Muscle of leg (tissue), 11 donors: ENCODE measurements around the gene TCEANC2. TPM values are rescaled to one million over a fixed set of nuclear protein-coding genes. Genes with fewer than 3 reads are reported as not detected.
"Not testable (repeated sequence)": the region's sequence is repeated elsewhere in the genome, so short reads cannot be mapped to it uniquely, and the experiment has no call there.

Source experiments
- DNase-seq: peaks from one replicate; pipeline ENCODE4 v3.0.0; 2013
- H3K27ac ChIP-seq: one replicate; pipeline ENCODE4 v1.5.1; 2013; ENCODE audit warnings: mild to moderate bottlenecking, low read length, control low read depth
- H3K27me3 ChIP-seq: one replicate; pipeline ENCODE4 v1.6.1; 2013; ENCODE audit warnings: low read length; ENCODE audit not compliant: control insufficient read depth, insufficient read depth
- H3K36me3 ChIP-seq: one replicate; pipeline ENCODE4 v1.6.1; 2013; ENCODE audit warnings: low read length; ENCODE audit not compliant: control insufficient read depth, insufficient read depth
- H3K4me1 ChIP-seq: one replicate; pipeline ENCODE4 v1.6.1; 2013; ENCODE audit warnings: low read length; ENCODE audit not compliant: control insufficient read depth, insufficient read depth
- H3K4me3 ChIP-seq: one replicate; pipeline ENCODE4 v1.5.1; 2013; ENCODE audit warnings: low read length, control low read depth
- H3K9me3 ChIP-seq: replicated peaks from 2 replicates; pipeline ENCODE4 v1.6.1; 2013; ENCODE audit warnings: low read depth, low read length; ENCODE audit not compliant: control insufficient read depth
- WGBS: methylation state at CpG from one replicate; pipeline ENCODE4 v1.1.5; 2013; ENCODE audit warnings: missing lambda C conversion rate; ENCODE audit not compliant: insufficient coverage; 5-methylcytosine and 5-hydroxymethylcytosine counted together
- polyA plus RNA-seq, 8 donors: library from polyadenylated mRNA; unstranded; fragments of 120-200 nt; gene quantifications; one replicate each; pipeline versions ENCODE4 v1.2.1 to v1.2.3, GENCODE V29; 2013; ENCODE audit warnings: inconsistent platforms in 1 of 8, low replicate concordance in 1 of 8; ENCODE audit not compliant: insufficient read length in 8 of 8, insufficient read depth in 1 of 8
- total RNA-seq: library from RNA; stranded (reverse); fragments of 120-200 nt; gene quantifications from one replicate; pipeline ENCODE4 v1.2.4, GENCODE V29; 2013

Gene TCEANC2
- total and polyA plus RNA-seq, 9 donors: 4.0 to 6.2 (median 4.8) TPM

DNA sequence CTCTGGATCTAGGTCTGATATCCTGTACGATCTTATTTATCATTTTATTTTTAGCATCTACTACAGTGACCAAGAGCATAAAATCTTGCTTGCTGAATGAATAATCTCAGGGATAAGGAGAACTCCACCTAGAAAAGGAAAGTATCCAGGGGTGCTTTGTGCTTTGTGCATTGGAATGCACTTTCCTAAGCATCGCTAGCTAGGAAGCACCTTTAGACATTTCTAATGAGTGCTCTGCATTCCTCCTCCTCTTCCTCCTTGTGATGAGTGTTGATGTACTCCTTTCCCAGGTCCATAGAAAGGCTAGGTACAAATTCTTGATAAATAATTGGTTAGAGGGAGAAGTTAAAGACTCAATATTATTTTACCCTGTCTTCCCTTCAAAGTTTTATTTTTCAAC is 31.4 kb downstream of the TCEANC2 start:
- DNase-seq: no peak
- Histone ChIP-seq H3K27ac (no peak overlapping the region), H3K4me1 (no peaks in the 10 kb centered on the region), H3K4me3 (no peak overlapping the region), H3K36me3 (no peaks in the 10 kb centered on the region), H3K27me3 (no peaks in the 10 kb centered on the region), H3K9me3 (no peaks in the 10 kb centered on the region)
- WGBS: no CpG with 5 or more reads among the region's 2 CpGs

DNA sequence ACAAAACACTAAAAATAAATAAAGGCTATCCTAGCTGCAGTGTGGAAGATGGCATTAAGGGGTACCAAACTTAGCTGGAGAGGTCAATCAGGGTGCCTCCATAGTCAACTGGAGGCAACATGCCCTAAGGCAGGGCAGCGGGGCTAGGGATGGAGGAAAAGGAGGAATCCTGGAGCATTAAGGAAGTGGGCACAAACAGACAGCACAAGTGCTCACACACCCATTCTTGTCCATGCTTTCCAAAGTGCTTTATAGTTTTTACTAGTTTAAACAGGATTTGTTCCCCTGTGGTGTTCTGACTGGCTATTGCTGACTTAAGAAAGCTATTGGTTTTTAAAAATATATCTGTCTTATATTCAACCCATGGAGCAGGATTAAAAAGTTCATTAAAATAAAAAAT is 33.3 kb downstream of the TCEANC2 start:
- Histone ChIP-seq H3K27me3 (no peaks in the 10 kb centered on the region), H3K4me3 (no peak overlapping the region), H3K4me1 (no peaks in the 10 kb centered on the region), H3K36me3 (no peaks in the 10 kb centered on the region), H3K27ac (no peak overlapping the region), H3K9me3 (no peaks in the 10 kb centered on the region)
- WGBS: 100% methylated on average over 1 of the region's 1 CpG
- no peak for DNase-seq

DNA sequence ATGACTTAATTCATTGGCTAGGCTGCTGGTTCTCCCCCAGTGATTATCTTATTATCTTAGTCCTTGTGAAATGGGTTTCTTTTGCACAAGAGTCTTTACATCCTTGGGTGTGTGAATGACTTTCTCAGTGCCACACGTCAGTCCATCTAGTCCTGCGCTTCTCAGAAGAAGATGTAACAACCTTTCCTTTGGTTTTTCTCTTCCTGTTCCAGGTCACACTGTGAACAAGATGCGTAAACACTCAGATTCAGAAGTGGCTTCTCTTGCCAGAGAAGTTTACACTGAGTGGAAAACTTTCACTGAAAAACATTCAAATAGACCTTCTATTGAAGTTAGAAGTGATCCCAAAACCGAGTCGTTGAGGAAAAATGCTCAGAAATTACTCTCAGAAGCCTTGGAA is 35.0 kb downstream of the TCEANC2 start:
- H3K27ac ChIP-seq: no peak overlapping the region
- WGBS: 83% methylated on average over 2 of the region's 5 CpGs
- H3K9me3 ChIP-seq: no peaks in the 10 kb centered on the region
- no peaks in the 10 kb centered on the region for H3K27me3 ChIP-seq
- no peaks in the 10 kb centered on the region for H3K36me3 ChIP-seq
- H3K4me1 ChIP-seq: no peaks in the 10 kb centered on the region
- no peak for DNase-seq
- no peak overlapping the region for H3K4me3 ChIP-seq

DNA sequence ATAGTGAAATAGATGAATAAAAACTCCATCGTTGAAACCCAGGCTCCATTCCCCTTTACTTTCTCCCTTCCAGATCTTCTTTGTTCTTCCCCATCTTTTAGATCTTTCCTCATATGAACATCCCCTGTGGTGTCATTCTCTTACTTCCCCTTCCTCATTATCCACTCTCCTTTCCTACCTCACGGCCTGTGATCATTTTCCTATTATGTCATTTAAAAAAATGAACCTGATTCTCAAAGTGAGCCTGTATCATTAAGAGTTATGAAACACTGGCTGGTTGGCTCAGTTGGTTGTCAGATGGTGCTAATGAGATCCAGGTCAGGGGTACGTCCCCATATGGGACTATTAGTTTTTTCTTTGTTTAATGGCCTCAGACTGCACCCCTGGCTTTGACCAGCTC is 38.3 kb downstream of the TCEANC2 start:
- no peak for DNase-seq
- H3K36me3 ChIP-seq: peaks cover 5% of the 10 kb centered on the region
- H3K27ac ChIP-seq: no peak overlapping the region
- peaks cover 3% of the 10 kb centered on the region for H3K4me1 ChIP-seq
- no peak overlapping the region for H3K4me3 ChIP-seq
- no peaks in the 10 kb centered on the region for H3K9me3 ChIP-seq
- no peaks in the 10 kb centered on the region for H3K27me3 ChIP-seq
- WGBS: no CpG with 5 or more reads among the region's 3 CpGs

DNA sequence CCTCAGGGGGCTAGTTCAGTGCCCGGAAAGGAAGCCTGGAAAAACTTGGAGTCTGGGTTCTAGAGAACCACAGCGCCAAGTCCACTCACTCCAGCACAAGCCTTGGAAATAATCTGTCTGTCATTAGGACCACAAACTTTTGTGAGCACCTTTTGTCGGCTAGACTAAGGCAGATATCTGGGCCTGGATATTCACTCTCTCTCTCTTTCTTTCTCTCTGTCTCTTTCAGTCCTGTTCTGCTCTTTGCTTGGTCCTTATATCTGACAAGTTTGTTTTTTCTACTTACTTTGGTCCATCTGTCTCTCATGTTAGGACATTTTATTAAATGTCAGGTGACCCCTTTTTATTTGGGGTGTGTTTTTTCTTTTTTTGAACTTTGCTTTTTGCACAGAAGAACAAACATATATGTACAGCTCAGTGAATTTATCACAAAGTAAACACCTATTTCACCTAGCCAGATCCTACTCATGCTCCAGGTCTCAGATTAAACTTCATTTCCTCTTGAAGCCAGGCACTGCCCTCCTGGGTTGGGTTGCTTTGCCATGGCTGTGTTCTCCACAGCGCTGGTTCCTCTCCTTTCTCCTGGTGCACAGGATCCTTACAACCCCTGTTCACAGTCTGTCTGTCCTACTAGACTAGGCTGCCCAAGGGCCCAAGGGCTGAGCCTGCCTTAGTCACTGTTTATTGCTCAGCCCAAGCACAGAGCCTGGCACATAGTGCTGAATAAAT is 40.8 kb downstream of the TCEANC2 start:
- WGBS: 70% methylated on average over 4 of the region's 4 CpGs
- no peak overlapping the region for H3K27ac ChIP-seq

DNA sequence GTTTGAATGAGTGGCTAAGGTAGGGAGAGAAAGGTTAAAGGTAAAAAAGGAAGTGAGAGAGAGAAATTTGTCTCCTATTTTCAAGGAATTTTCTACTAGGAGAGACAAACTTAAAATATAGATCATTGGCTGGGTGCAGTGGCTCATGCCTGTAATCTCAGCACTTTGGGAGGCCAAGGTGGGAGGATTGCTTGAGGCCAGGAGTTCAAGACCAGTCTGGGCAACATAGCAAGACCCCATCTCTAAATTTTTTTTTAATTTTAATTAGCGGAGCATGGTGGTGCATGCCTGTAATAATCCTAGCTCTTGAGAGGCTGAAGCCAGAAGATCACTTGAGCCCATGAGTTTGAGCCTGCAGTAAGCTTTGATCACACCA is 41.3 kb downstream of the TCEANC2 start:
- WGBS: no CpG with 5 or more reads among the region's 1 CpG
- H3K4me1 ChIP-seq: not testable (repeated sequence)

More for the DNA sequence above, 40.8 kb downstream of the TCEANC2 start:
- Histone ChIP-seq H3K36me3 (peaks cover 7% of the 10 kb centered on the region), H3K4me3 (no peak overlapping the region), H3K4me1 (peaks cover 3% of the 10 kb centered on the region), H3K9me3 (no peaks in the 10 kb centered on the region), H3K27me3 (no peaks in the 10 kb centered on the region)
- no peak for DNase-seq

DNA sequence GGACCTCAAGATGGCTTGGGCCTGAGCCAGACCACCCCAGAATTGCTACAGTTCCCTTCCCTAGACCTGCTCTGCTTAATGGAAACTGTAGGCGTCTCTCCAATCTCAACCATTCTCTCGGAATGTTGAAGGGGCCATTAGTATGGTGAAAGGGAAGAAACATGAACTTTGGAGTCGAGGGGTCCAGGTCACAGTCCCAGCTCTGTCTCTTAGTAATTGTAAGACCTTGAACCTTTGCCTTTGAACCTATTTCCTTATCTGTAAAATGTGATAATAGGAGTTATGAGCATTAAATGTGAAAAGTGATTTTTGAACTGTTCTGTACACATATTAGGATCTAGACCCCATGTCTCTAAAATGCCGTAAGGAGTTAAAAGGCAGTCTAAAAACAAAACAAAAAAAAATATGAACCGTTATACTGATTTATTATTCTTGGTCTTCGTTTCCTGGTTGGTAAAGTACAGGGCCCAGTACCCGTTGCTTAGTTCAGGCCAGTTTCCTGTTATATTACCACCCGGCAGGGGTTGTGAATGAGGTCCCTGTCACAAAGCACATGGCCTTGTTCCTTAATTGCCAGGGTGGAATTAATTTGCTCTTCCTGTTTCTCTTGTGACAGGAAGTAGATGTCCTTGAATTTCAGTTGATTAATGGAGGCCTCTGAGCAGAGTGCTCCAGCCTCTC is 42.3 kb downstream of the TCEANC2 start:
- no peaks in the 10 kb centered on the region for H3K9me3 ChIP-seq
- no peak overlapping the region for H3K27ac ChIP-seq
- 46% methylated on average over 3 of the region's 8 CpGs for WGBS
- DNase-seq: peak; percentile 45
- no peaks in the 10 kb centered on the region for H3K27me3 ChIP-seq
- H3K36me3 ChIP-seq: peaks cover 7% of the 10 kb centered on the region
- H3K4me1 ChIP-seq: peaks cover 3% of the 10 kb centered on the region
- no peak overlapping the region for H3K4me3 ChIP-seq

More for the DNA sequence above, 41.3 kb downstream of the TCEANC2 start:
- H3K36me3 ChIP-seq, H3K4me3 ChIP-seq, DNase-seq, H3K9me3 ChIP-seq, H3K27ac ChIP-seq, H3K27me3 ChIP-seq: not testable (repeated sequence)

- 53% methylated on average over 23 of the region's 25 CpGs for WGBS
- Histone ChIP-seq H3K36me3 (peaks cover 7% of the 10 kb centered on the region), H3K9me3 (no peaks in the 10 kb centered on the region), H3K4me3 (no peak overlapping the region), H3K27ac (no peak overlapping the region), H3K27me3 (no peaks in the 10 kb centered on the region), H3K4me1 (peaks cover 3% of the 10 kb centered on the region)
- no peak for DNase-seq
Observed at GRCh38 chr1:54096227-54096876, 42.9 kb downstream of the TCEANC2 start.

GRCh38 chr1:54096877-54097240 is 43.5 kb downstream of the TCEANC2 start:
- peaks cover 3% of the 10 kb centered on the region for H3K4me1 ChIP-seq
- H3K9me3 ChIP-seq: no peaks in the 10 kb centered on the region
- no peak for DNase-seq
- no peaks in the 10 kb centered on the region for H3K27me3 ChIP-seq
- H3K4me3 ChIP-seq: no peak overlapping the region
- WGBS: 20% methylated on average over 3 of the region's 7 CpGs
- H3K27ac ChIP-seq: no peak overlapping the region
- H3K36me3 ChIP-seq: peaks cover 7% of the 10 kb centered on the region

DNA sequence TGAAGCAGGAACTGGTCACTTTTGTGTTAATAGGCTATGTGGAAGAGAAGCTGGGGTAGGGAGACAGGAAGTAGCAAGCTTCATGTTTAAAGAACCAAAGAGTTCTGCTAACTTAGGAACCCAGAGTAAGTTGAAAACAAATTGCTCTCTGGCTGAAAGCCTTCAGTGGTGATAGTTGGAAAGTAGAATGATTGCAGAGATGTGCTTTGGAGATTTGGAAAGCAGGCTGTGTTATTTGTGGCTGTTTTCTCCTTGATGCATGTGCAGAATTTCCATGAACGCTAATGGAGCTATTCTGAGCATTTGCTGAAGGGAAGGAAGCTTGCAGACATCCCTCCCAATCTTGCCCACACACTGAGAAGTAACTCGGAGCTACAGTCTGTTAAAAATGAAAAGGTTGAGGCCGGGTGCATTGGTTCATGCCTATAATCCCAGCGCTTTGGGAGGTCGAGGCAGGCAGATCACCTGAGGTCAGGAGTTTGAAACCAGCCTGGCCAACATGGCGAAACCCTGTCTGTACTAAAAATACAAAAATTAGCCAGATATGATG is 45.7 kb downstream of the TCEANC2 start:
- peak; percentile 67 for DNase-seq
- no peaks in the 10 kb centered on the region for H3K27me3 ChIP-seq
- H3K4me3 ChIP-seq: no peak overlapping the region
- WGBS: no CpG with 5 or more reads among the region's 6 CpGs
- H3K4me1 ChIP-seq: peaks cover 3% of the 10 kb centered on the region
- peaks cover 10% of the 10 kb centered on the region for H3K36me3 ChIP-seq
- H3K9me3 ChIP-seq: no peaks in the 10 kb centered on the region
- no peak overlapping the region for H3K27ac ChIP-seq
